Effector memory CD4-positive, alpha-beta T cell (primary cell): ENCODE data around the gene PLXNA1.

Source experiments
- DNase-seq, 3 donors: peaks; one replicate each; pipeline ENCODE4 v3.0.0-alpha.2; 2020
- H3K27ac ChIP-seq: 2 replicates; pipeline ENCODE4 v1.7.0; 2013; ENCODE audit warnings: mild to moderate bottlenecking, low read length, moderate library complexity; ENCODE audit not compliant: insufficient read depth, poor library complexity, severe bottlenecking
- H3K27me3 ChIP-seq: replicated peaks from 2 replicates; pipeline ENCODE4 v1.7.0; 2013; ENCODE audit warnings: mild to moderate bottlenecking, low read length; ENCODE audit not compliant: insufficient read depth, control insufficient read depth, poor library complexity, severe bottlenecking
- H3K36me3 ChIP-seq: 2 replicates; pipeline ENCODE4 v1.7.0; 2013; ENCODE audit warnings: mild to moderate bottlenecking, low read length, moderate library complexity; ENCODE audit not compliant: control insufficient read depth, insufficient read depth
- H3K4me1 ChIP-seq: 2 replicates; pipeline ENCODE4 v1.7.0; 2013; ENCODE audit warnings: low read length, mild to moderate bottlenecking; ENCODE audit not compliant: control insufficient read depth, insufficient read depth, poor library complexity, severe bottlenecking
- H3K4me3 ChIP-seq: 2 replicates; pipeline ENCODE4 v1.7.0; 2013; ENCODE audit warnings: low read length, low read depth, mild to moderate bottlenecking; ENCODE audit not compliant: insufficient read depth, poor library complexity, severe bottlenecking
- H3K9me3 ChIP-seq: 2 replicates; pipeline ENCODE4 v1.7.0; 2013; ENCODE audit warnings: mild to moderate bottlenecking, low read length, moderate library complexity; ENCODE audit not compliant: control insufficient read depth

The PLXNA1 gene

DNA sequence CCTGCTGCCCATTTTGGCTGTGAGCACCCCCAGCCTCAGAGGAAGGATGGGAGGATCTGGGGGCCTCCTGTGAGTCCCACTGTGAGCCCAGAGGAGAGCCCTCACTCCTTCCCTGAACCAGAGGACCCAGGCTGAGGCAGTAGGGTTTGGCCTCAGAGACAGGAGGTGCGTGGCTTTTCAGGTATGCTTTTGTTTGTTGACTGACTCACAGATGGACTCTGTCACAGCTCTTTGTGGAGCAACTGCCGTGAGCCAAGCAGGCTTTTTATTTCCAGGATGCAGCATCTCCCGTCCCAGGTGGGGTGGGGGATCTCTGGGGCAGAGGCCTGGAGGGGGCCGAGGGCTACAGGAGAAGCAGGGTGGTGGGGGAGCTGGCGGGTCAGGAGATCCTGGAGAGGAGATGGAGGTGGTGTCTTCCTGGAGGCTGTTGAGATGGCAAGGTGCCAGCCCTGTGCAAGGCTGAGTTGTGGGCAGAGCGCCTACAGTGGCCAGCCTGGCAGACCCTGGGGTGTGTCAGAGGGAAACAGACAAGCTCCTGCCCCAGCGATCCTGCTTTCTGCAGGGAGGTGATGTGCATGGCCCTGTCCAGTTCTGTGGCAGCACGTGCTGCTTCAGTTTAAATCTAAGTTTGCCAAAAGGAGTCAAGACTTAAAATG is 24.0 kb downstream of the PLXNA1 start:
- no peaks in the 10 kb centered on the region for H3K9me3 ChIP-seq
- peaks cover under 1% of the 10 kb centered on the region for H3K36me3 ChIP-seq
- H3K4me1 ChIP-seq, result no peaks in the 10 kb centered on the region
- no peak overlapping the region for H3K27ac ChIP-seq
- no peaks in the 10 kb centered on the region for H3K27me3 ChIP-seq
- no peak overlapping the region for H3K4me3 ChIP-seq
- DNase-seq, result no peak

DNA sequence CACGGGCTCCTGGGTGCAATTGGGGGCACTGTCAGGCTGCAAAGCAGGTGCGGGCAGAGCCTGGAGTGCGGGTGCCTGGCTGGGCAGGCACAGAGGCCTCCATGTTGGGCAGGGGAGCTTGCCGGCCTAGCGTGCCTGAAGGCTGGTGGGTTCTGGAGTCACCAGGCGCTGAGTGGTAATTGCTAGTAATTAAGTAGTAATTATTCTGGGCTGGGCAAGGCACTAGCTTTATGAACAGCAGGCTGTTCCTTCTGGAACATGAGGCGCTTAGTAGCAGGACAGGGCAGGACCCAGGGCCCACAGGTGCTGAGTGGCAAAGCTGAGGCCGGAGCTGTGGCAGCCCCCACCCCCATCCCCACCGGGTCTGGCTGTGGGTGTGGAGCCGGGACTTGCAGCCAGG is 25.3 kb downstream of the PLXNA1 start:
- no peak for DNase-seq
- Histone ChIP-seq H3K27me3 (no peaks in the 10 kb centered on the region), H3K4me1 (no peaks in the 10 kb centered on the region), H3K4me3 (no peak overlapping the region), H3K9me3 (no peaks in the 10 kb centered on the region), H3K36me3 (peaks cover 5% of the 10 kb centered on the region), H3K27ac (no peak overlapping the region)

DNA sequence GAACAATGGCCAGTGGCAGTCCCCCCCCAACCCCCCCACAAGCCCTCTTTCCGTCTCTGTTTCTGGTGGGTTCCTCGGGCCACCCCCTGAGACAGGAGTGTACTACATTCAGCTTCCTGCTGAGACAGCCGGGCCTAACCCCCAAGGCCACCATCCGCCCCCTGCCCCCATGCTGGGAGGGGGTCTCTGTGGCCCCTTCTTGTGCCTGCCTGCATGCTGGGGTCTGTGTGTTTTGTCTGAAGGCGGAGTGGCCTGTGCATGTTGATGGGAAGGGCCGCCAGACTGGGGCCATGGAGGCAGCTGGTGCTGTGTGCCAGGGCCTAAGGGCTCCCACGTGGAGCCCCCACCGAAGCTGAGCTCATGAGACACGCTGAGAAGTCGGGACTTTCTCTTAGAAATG is 26.6 kb downstream of the PLXNA1 start:
- no peak overlapping the region for H3K4me3 ChIP-seq
- DNase-seq, result no peak
- no peaks in the 10 kb centered on the region for H3K9me3 ChIP-seq
- no peak overlapping the region for H3K27ac ChIP-seq
- no peaks in the 10 kb centered on the region for H3K27me3 ChIP-seq
- peaks cover 5% of the 10 kb centered on the region for H3K36me3 ChIP-seq
- no peaks in the 10 kb centered on the region for H3K4me1 ChIP-seq

DNA sequence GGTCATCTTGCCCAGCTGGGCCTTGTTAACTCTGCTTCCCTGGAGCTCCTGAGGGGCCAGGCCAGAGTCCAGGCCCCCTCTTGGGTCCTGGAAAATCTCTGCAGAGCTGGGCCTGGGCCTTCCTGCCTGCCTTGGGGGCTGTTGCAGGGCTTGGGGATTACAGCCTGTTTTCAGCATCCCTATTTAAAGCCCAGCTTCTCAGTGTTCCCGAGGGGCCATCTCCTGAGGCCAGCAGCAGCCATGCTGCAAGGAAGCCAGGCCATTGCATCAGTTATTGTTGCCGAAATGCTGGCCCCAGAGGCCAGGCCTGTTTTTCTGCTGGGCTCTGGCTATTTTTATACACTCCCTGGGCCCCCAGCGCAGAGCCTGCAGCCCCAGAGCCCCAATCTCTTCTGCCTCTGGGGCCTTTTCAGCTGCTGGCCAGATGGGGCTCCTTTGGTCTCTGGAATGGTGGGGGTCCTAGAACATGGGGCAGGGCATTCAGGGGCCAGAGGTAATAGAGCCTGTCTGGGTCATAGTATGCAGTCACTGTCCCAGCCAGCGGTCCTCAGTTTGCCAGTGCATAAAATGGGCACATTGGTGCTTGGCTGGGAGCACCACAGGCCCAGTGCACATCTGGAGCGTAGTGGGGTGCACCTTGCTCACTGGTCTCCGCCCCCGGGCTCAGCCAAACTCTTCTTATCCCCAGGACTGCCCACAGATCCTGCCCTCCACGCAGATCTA is 28.5 kb downstream of the PLXNA1 start:
- H3K27me3 ChIP-seq, result no peaks in the 10 kb centered on the region
- DNase-seq, result no peak
- H3K27ac ChIP-seq, result no peak overlapping the region
- no peaks in the 10 kb centered on the region for H3K4me1 ChIP-seq
- H3K4me3 ChIP-seq, result no peak overlapping the region
- no peaks in the 10 kb centered on the region for H3K9me3 ChIP-seq
- peaks cover 8% of the 10 kb centered on the region for H3K36me3 ChIP-seq

DNA sequence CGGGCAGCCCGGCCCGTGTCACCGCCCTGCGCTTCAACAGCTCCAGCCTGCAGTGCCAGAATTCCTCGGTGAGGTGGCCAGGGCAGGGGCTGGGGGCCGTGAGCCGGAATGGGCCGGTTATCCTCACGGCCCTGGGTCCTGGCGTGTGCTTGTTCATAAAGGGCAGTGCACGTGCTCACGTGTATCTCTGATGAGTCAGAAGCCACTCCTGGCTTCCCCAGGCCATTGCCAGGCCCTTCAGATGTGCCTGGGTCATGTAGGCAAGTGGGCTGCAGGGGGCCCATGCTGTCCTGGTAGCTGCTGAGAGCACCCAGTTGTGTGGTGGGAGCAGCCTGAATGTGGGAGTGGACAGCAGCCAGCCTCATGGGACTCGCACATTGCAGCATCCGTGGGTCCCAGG is 29.2 kb downstream of the PLXNA1 start:
- Histone ChIP-seq H3K4me3 (no peak overlapping the region), H3K36me3 (peaks cover 13% of the 10 kb centered on the region), H3K27ac (no peak overlapping the region), H3K4me1 (no peaks in the 10 kb centered on the region), H3K9me3 (no peaks in the 10 kb centered on the region), H3K27me3 (no peaks in the 10 kb centered on the region)
- DNase-seq, result no peak

DNA sequence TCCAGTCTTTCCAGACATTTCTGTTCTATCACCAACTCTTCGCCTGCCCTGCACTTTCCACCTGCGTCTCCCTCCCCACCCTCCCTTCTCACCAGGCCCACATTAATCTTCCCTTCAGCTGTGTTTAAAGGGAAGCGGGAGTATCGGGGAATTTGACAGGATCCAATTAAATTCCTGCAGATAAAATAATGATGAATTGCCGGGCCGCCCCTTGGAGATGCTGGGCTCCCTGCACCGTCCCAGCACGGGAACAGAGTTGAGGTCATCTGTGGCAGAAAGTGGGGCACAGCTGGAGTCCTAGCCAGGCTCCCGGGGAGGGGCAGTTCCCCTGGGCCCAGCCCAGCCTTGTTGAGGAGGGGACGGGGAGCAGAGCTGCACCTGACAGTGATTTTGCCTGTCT is 30.3 kb downstream of the PLXNA1 start:
- Histone ChIP-seq H3K4me3 (no peak overlapping the region), H3K9me3 (no peaks in the 10 kb centered on the region), H3K27me3 (no peaks in the 10 kb centered on the region), H3K27ac (no peak overlapping the region), H3K4me1 (no peaks in the 10 kb centered on the region), H3K36me3 (peaks cover 13% of the 10 kb centered on the region)
- no peak for DNase-seq

DNA sequence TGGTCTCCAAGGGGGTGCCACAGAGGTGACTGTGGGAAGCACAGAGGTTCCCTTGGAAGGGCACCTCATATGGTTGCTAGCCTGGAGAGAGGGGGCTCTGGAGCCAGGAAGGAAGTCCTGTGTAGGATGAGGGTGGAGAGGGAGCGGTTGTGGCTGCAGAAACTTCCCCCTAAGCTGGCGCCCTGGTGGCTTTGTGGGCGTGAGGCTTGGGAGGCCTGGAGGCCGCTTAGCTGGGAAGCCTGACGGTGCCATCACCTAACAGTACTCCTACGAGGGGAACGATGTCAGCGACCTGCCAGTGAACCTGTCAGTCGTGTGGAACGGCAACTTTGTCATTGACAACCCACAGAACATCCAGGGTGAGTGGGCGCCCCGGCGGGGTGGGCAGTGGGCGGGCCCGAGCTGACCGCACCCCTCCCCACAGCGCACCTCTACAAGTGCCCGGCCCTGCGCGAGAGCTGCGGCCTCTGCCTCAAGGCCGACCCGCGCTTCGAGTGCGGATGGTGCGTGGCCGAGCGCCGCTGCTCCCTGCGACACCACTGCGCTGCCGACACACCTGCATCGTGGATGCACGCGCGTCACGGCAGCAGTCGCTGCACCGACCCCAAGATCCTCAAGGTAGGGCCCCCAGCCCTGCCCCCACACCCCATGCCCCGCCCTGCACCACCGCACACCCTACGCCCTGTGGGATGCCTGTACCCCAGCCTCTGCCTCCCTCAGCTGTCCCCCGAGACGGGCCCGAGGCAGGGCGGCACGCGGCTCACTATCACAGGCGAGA is 31.0 kb downstream of the PLXNA1 start:
- Histone ChIP-seq H3K27me3 (no peaks in the 10 kb centered on the region), H3K4me3 (no peak overlapping the region), H3K9me3 (no peaks in the 10 kb centered on the region), H3K36me3 (peaks cover 19% of the 10 kb centered on the region), H3K4me1 (no peaks in the 10 kb centered on the region), H3K27ac (no peak overlapping the region)
- no peak for DNase-seq

DNA sequence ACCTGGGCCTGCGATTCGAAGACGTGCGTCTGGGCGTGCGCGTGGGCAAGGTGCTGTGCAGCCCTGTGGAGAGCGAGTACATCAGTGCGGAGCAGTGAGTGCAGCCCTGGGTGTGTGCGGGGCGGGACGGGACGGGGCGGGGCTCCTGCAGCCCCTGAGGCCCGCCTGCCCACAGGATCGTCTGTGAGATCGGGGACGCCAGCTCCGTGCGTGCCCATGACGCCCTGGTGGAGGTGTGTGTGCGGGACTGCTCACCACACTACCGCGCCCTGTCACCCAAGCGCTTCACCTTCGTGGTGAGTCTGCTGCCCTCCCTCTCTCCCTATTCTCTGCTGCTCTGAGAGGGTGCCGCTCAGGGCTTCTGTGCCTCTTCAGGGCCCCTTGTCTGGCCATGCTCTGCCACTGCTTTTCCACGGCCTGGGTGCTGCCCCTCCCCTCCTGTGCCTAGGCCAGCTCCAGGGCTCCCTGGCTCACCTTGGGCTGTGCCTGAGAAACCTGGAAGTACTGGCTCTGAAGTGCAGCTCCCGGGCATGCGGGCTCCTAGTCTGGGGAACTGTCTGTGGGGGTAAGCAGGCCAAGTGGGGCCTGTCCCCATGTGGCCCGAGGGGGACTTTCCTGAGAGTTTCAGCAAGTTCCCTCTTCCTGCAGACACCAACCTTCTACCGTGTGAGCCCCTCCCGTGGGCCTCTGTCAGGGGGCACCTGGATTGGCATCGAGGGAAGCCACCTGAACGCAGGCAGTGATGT is 31.8 kb downstream of the PLXNA1 start:
- no peak for DNase-seq
- no peaks in the 10 kb centered on the region for H3K9me3 ChIP-seq
- no peak overlapping the region for H3K27ac ChIP-seq
- H3K4me3 ChIP-seq, result no peak overlapping the region
- peaks cover 20% of the 10 kb centered on the region for H3K36me3 ChIP-seq
- H3K27me3 ChIP-seq, result no peaks in the 10 kb centered on the region
- H3K4me1 ChIP-seq, result no peaks in the 10 kb centered on the region

DNA sequence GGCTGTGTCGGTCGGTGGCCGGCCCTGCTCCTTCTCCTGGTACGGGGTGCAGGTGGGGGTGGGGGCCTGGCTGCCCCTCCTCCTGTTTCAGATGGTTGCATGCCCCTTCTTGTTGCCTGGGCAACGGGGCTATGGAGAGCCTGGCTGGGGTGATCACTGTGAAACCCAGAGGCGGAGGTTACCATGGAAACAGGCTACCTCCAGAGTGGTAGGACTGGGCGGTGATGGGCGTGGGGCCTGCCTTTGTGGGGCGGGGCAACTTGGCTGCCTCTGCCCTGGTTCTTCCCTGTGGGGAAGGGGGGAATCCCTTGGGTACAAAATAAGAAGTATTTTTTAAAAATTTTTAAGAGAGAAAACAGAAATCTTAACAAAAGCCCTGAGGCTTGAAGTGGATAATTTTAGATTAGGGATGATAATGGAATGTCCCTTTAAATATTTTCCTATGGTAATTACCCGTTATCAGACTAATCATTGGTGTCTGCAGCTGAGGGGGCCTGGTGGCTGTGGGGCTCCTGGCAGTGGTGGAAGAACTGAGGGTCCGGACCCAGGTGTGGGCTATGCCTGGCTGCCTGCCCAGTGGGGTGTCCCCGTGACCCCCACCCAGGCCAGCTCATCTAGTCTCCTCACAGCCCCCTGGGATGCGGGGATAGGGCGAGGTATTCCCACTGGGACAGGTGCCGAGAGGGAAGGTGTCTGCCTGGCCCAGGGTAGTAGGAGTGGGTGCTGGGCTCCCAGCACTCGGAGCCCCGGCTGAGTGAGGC is 32.5 kb downstream of the PLXNA1 start:
- no peaks in the 10 kb centered on the region for H3K9me3 ChIP-seq
- no peaks in the 10 kb centered on the region for H3K4me1 ChIP-seq
- no peaks in the 10 kb centered on the region for H3K27me3 ChIP-seq
- H3K4me3 ChIP-seq, result no peak overlapping the region
- H3K27ac ChIP-seq, result no peak overlapping the region
- peaks cover 22% of the 10 kb centered on the region for H3K36me3 ChIP-seq
- no peak for DNase-seq
